Osteocyte (in vitro differentiated cells): ENCODE data around the gene CALML6. TPM values are rescaled to one million over a fixed set of nuclear protein-coding genes. Genes with fewer than 3 reads are reported as not detected.
A peak's percentile ranks its signal among the peaks of the same experiment; 100 is the strongest.
"Not testable (repeated sequence)": the region's sequence is repeated elsewhere in the genome, so short reads cannot be mapped to it uniquely, and the experiment has no call there.

ENCODE experiments used
- DNase-seq: peaks from one replicate; pipeline ENCODE4 v3.0.0; 2021; ENCODE audit warnings: mixed read lengths; ENCODE audit not compliant: unreplicated experiment; ENCODE audit errors: extremely low spot score
- H3K27ac Mint-ChIP-seq: one replicate; pipeline ENCODE4 v1.8.0; 2021; ENCODE audit warnings: mild to moderate bottlenecking, mixed read lengths; ENCODE audit not compliant: unreplicated experiment
- H3K27me3 Mint-ChIP-seq: one replicate; pipeline ENCODE4 v1.8.0; 2021; ENCODE audit warnings: mixed read lengths; ENCODE audit not compliant: unreplicated experiment
- H3K36me3 Mint-ChIP-seq: one replicate; pipeline ENCODE4 v1.8.0; 2021; ENCODE audit warnings: mixed read lengths; ENCODE audit not compliant: unreplicated experiment
- H3K4me1 Mint-ChIP-seq: one replicate; pipeline ENCODE4 v1.8.0; 2021; ENCODE audit warnings: mixed read lengths; ENCODE audit not compliant: unreplicated experiment
- H3K4me3 Mint-ChIP-seq: one replicate; pipeline ENCODE4 v1.8.0; 2021; ENCODE audit warnings: mild to moderate bottlenecking, moderate library complexity, mixed read lengths; ENCODE audit not compliant: unreplicated experiment
- H3K9me3 Mint-ChIP-seq: one replicate; pipeline ENCODE4 v1.8.0; 2021; ENCODE audit warnings: mixed read lengths; ENCODE audit not compliant: unreplicated experiment
- CTCF ChIP-seq: fragments of 200-600 bp; sonication (generic); IDR thresholded peaks from 2 replicates; pipeline ENCODE4 v1.5.0; 2021; ENCODE audit warnings: antibody characterized with exemption, mild to moderate bottlenecking, moderate library complexity
- total RNA-seq: library from RNA; stranded (reverse); gene quantifications from 2 replicates; pipeline ENCODE4 v1.2.1, GENCODE V29; 2021

CALML6 gene
- total RNA-seq, 1 donor from 2014 or later, result 2.5 TPM

GRCh38 chr1:1880617-1881312 is 34.3 kb upstream of the CALML6 start:
- DNase-seq, result no peak
- Mint-ChIP-seq H3K4me1 (peaks cover 57% of the 10 kb centered on the region), H3K27ac (no peak overlapping the region), H3K27me3 (no peaks in the 10 kb centered on the region), H3K4me3 (no peak overlapping the region), H3K36me3 (peaks cover 6% of the 10 kb centered on the region), H3K9me3 (no peaks in the 10 kb centered on the region)
- no peak for TF ChIP-seq CTCF

GRCh38 chr1:1881727-1882126 is 33.3 kb upstream of the CALML6 start:
- Mint-ChIP-seq H3K36me3 (no peaks in the 10 kb centered on the region), H3K4me3 (no peak overlapping the region), H3K27ac (peak overlapping the region; percentile 7), H3K9me3 (no peaks in the 10 kb centered on the region), H3K27me3 (no peaks in the 10 kb centered on the region), H3K4me1 (peaks cover 54% of the 10 kb centered on the region)
- TF ChIP-seq CTCF, result no peak
- DNase-seq, result no peak

GRCh38 chr1:1883092-1883873 is 31.8 kb upstream of the CALML6 start:
- Mint-ChIP-seq H3K4me1 (peaks cover 60% of the 10 kb centered on the region), H3K9me3 (no peaks in the 10 kb centered on the region), H3K4me3 (no peak overlapping the region), H3K36me3 (no peaks in the 10 kb centered on the region), H3K27me3 (no peaks in the 10 kb centered on the region), H3K27ac (peak overlapping the region; percentile 76)
- DNase-seq, result no peak
- no peak for TF ChIP-seq CTCF

- Mint-ChIP-seq H3K27ac (peak overlapping the region; percentile 76), H3K4me1 (peaks cover 61% of the 10 kb centered on the region)
- H3K27me3 Mint-ChIP-seq, H3K4me3 Mint-ChIP-seq, H3K9me3 Mint-ChIP-seq, DNase-seq, H3K36me3 Mint-ChIP-seq: not testable (repeated sequence)
These were observed 31.2 kb upstream of the CALML6 start for GRCh38 chr1:1883890-1884289.

- Mint-ChIP-seq H3K4me3 (peak overlapping the region; percentile 86), H3K36me3 (no peaks in the 10 kb centered on the region), H3K9me3 (no peaks in the 10 kb centered on the region), H3K4me1 (peaks cover 40% of the 10 kb centered on the region), H3K27ac (peak overlapping the region; percentile 77), H3K27me3 (no peaks in the 10 kb centered on the region)
- no peak for DNase-seq
- TF ChIP-seq CTCF, result no peak
These were observed 25.8 kb upstream of the CALML6 start for GRCh38 chr1:1889090-1889750.
